GM12878 (cell line): ENCODE data around the gene CACYBP. TPM values are rescaled to one million over a fixed set of nuclear protein-coding genes. Genes with fewer than 3 reads are reported as not detected.

Experiments
- ASH2L ChIP-seq: fragments of 300-600, 200-600 bp; sonication (generic); IDR thresholded peaks from 2 replicates; pipeline ENCODE4 v1.6.1; 2017; ENCODE audit warnings: low read depth, mild to moderate bottlenecking, borderline replicate concordance
- ATF3 ChIP-seq: IDR thresholded peaks from 2 replicates; pipeline ENCODE4 v1.6.1; 2011; ENCODE audit warnings: low read depth, mild to moderate bottlenecking, low read length, moderate library complexity, borderline replicate concordance; ENCODE audit errors: extremely low read depth
- ATF7 ChIP-seq: fragments of 450-650 bp; IDR thresholded peaks from 2 replicates; pipeline ENCODE4 v1.6.1; 2016; ENCODE audit warnings: low read depth, mild to moderate bottlenecking
- BCLAF1 ChIP-seq: fragments of 450-650 bp; IDR thresholded peaks from 2 replicates; pipeline ENCODE4 v1.6.1; 2017; ENCODE audit warnings: antibody characterized with exemption, mild to moderate bottlenecking, moderate library complexity
- FOXM1 ChIP-seq: IDR thresholded peaks from 2 replicates; pipeline ENCODE4 v1.6.1; 2012; ENCODE audit warnings: low read depth, mild to moderate bottlenecking, inconsistent platforms, low read length, moderate library complexity
- HDAC6 ChIP-seq: fragments of 200-600 bp; sonication (generic); IDR thresholded peaks from one replicate; pipeline ENCODE4 v1.8.0; 2017; ENCODE audit warnings: antibody characterized with exemption; ENCODE audit not compliant: unreplicated experiment
- IRF3 ChIP-seq: fragments of 450-650 bp; IDR thresholded peaks from 2 replicates; pipeline ENCODE4 v1.6.1; 2014; ENCODE audit warnings: mild to moderate bottlenecking
- MEF2A ChIP-seq: IDR thresholded peaks from 2 replicates; pipeline ENCODE4 v1.6.1; 2011; ENCODE audit warnings: low read depth, mild to moderate bottlenecking, low read length, moderate library complexity; ENCODE audit not compliant: insufficient read depth
- MTA2 ChIP-seq: fragments of 450-650 bp; IDR thresholded peaks from 2 replicates; pipeline ENCODE4 v1.6.1; 2016; ENCODE audit warnings: low read depth, mild to moderate bottlenecking, moderate library complexity
- MYB ChIP-seq: fragments of 150-350 bp; IDR thresholded peaks from 2 replicates; pipeline ENCODE4 v1.6.1; 2014; ENCODE audit warnings: mild to moderate bottlenecking, low read depth, low read length, borderline replicate concordance
- NBN ChIP-seq: fragments of 450-650 bp; IDR thresholded peaks from 2 replicates; pipeline ENCODE4 v1.6.1; 2016
- PAX5 ChIP-seq: IDR thresholded peaks from 2 replicates; pipeline ENCODE4 v1.6.1; 2011; ENCODE audit warnings: low read depth, low read length, borderline replicate concordance
- PAX8 ChIP-seq: fragments of 450-650 bp; IDR thresholded peaks from 2 replicates; pipeline ENCODE4 v1.6.1; 2017; ENCODE audit warnings: mild to moderate bottlenecking, moderate library complexity
- RELB ChIP-seq: fragments of 450-650 bp; IDR thresholded peaks from 2 replicates; pipeline ENCODE4 v1.6.1; 2017; ENCODE audit warnings: low read depth, mild to moderate bottlenecking, moderate library complexity
- SMARCA5 ChIP-seq: fragments of 450-650 bp; IDR thresholded peaks from 2 replicates; pipeline ENCODE4 v1.6.1; 2017; ENCODE audit warnings: mild to moderate bottlenecking
- STAT3 ChIP-seq: IDR thresholded peaks from 2 replicates; pipeline ENCODE4 v1.6.1; 2011; ENCODE audit warnings: low read depth, low read length, improper control_type of control experiment
- TCF7 ChIP-seq: IDR thresholded peaks from 2 replicates; pipeline ENCODE4 v1.6.1; 2014; ENCODE audit warnings: antibody characterized with exemption, borderline replicate concordance
- ZBED1 ChIP-seq: IDR thresholded peaks from 2 replicates; pipeline ENCODE4 v1.6.1; 2016; ENCODE audit warnings: borderline replicate concordance
- ZNF217 ChIP-seq: fragments of 450-650 bp; IDR thresholded peaks from 2 replicates; pipeline ENCODE4 v1.6.1; 2017; ENCODE audit warnings: antibody characterized with exemption, mild to moderate bottlenecking
- polyA plus RNA-seq, 11 experiments: library from polyadenylated mRNA; depleted of rRNA in 4 of 11; unstranded in 6 of 11; stranded (reverse) in 5 of 11; fragments of >200 nt; fragmentation: Nextera tagmentation in 4 of 11; fragmentation: Illumina TruSeq in 1 of 11; extraction: Ambion mirVana in 4 of 11; extraction: Trizol in 1 of 11; gene quantifications; 1 replicate in 1 of 11; 2 replicates in 10 of 11; pipeline versions ENCODE4 v1.2.1 to v1.2.3, GENCODE V29; 2011 to 2016; ENCODE audit warnings: inconsistent platforms in 2 of 11, missing spikeins in 2 of 11, low read depth in 1 of 11
- total RNA-seq, 4 experiments: library from RNA; depleted of rRNA in 3 of 4; stranded (reverse); fragments of >200 nt in 3 of 4; fragmentation: Illumina TruSeq in 1 of 4; extraction: Trizol in 1 of 4; gene quantifications; 2 replicates each; pipeline versions ENCODE4 v1.2.1 to v1.2.3, GENCODE V29; 2013 to 2021

The CACYBP gene
- total and polyA plus RNA-seq, 10 of the 15 experiments (the other 5 are each of a cell fraction or from before 2014, with no cell fraction given) = 77.7 to 488 (median 218) TPM

- no peak for TF ChIP-seq MYB
- TF ChIP-seq HDAC6 = peak; percentile 21
- TF ChIP-seq PAX8 = no peak
- no peak; the same call in 1 of the 2 replicates for TF ChIP-seq ZBED1
- no peak for TF ChIP-seq ASH2L
- TF ChIP-seq STAT3 = peak; percentile 18; the same call in 1 of the 2 replicates
- 0 out of 2 replicates have a peak, but pooled peaks have one; percentile 63 for TF ChIP-seq MEF2A
- peak; percentile 92 for TF ChIP-seq NBN
- TF ChIP-seq BCLAF1 = no peak
- 0 out of 2 replicates have a peak, but pooled peaks have one; percentile 5 for TF ChIP-seq FOXM1
- TF ChIP-seq PAX5 = 0 out of 2 replicates have a peak, but pooled peaks have one; percentile 31
- TF ChIP-seq RELB = peak; percentile 97
- TF ChIP-seq ATF3 = 0 out of 2 replicates have a peak, but pooled peaks have one; percentile 2
- TF ChIP-seq IRF3 = no peak
- TF ChIP-seq MTA2 = peak; percentile 26; the same call in 1 of the 2 replicates
- TF ChIP-seq ZNF217 = no peak
- TF ChIP-seq TCF7 = peak; percentile 83; the same call in 1 of the 2 replicates
- peak; percentile 60 for TF ChIP-seq ATF7
- TF ChIP-seq SMARCA5 = no peak
Measured at GRCh38 chr1:175023043-175023921, 23.5 kb downstream of the CACYBP start, which contains the start of gene MRPS14 (continued).
